NCI-H128 (cell line): ENCODE results near the gene RPL9.
"Not testable (repeated sequence)": the region's sequence is repeated elsewhere in the genome, so short reads cannot be mapped to it uniquely, and the experiment has no call there.

Experiments used
- DNase-seq: peaks from one replicate; lab custom pipeline; 2025; ENCODE audit not compliant: unreplicated experiment; lab: John Stamatoyannopoulos, UW

The RPL9 gene

DNA sequence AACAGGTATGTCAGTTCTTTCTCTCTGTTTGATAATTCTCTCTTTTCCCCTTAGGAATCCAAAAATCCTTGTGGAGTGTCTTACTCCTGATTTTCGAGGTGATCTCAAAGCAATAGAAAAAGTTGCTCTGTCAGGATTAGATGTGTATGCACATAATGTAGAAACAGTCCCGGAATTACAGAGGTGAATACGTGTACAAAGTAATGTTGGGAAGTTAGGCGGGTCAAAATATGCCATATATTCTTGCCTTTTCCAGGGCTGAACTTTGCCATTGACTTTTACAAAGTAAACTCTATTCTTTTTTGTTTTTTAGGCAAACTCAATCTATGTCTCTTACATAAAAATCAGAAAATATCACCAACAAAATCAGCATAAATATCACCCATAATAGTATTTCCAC is 8.7 kb upstream of the RPL9 start:
- DNase-seq, result no peak

DNA sequence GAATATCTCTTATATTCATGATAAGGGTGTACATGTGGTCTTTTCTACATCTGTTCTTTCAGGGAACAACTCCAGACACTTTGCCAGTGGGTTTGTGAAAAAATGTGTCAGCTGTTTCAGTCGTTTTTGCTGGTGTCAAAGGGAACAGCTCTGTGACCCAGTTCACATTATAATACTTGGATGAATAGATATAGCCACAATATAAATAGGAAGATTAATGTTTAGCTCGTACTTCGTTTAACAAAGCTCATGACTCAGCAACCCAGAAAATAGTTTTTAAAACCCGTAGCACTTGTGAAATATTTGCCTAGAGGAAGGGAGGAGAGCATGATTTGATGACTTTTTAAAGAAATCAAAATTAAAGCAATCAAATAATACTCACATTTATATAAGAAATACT is 8.0 kb upstream of the RPL9 start:
- DNase-seq, result no peak

DNA sequence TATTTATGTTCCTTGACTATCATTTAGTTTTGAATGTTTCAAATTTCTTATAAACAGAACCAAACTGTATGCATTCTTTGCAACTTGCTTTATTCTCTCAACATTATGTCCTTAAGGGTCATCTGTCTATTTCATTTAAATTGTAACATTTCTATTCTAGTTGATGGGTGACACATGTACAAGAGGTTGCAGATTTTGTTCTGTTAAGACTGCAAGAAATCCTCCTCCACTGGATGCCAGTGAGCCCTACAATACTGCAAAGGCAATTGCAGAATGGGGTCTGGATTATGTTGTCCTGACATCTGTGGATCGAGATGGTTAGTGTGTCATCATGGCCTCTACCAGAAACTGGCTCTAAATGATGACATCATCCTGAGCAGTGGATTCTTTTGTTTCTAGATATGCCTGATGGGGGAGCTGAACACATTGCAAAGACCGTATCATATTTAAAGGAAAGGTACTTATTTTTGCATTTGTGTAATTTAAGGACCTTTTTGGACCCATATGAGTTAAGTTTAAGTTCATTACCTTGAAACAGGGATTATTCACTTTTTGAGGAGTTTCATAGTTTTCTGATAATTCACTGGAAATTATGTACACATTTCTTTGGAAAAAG is 6.3 kb upstream of the RPL9 start:
- DNase-seq, result no peak

DNA sequence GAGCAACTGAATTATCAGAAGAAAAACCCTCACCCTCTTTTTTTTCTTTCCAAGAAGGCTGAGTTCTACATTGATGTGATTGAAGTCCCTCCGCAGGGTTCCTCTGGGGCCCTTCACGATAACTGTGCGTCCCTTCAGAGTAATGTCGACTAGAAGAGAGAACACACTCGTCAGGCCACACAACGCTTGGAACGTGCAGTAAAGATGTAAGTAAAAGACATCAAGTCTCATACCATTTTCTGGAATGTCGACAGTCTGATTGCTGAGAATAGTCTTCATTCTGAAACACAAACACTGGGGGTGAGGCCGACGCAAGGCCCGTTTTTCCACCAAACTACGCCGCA is 589 bp downstream of the RPL9 start:
- DNase-seq, result not testable (repeated sequence)

DNA sequence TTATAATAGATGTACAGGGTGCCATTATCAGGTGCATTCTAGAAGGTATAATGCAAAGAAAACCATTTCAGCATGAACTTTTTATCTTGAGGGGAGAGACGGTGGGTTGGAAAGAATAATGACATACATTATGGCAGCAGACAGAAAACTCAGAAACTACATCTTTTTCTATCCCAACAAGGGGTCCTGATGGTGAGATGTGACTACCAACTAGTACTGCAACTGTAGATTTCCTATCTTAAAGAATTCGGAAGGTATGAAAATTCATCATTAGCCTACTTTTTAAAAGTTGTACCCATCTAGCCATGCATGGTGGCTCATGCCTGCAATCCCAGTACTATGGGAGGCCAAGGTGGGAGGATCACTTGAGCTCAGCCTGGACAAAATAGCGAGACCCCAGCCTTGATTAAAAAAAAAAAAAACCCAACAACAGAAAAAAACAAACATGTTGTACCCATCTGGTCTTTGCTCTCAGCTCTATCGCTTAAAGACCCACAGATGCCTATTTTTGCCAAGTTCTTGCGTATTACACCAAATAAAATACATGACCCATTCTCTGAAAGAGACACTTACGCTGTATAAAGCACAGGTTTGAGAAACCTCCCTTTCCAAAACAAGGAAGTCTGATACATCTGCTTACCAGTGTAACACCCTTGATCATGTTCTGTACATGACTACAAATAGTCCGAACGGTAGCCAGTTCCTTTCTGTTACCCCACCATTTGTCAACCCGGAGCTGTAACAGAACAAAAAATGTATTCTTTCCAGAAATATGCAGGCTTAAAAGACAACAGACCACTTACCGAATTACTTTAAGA is 1.6 kb downstream of the RPL9 start:
- no peak for DNase-seq

DNA sequence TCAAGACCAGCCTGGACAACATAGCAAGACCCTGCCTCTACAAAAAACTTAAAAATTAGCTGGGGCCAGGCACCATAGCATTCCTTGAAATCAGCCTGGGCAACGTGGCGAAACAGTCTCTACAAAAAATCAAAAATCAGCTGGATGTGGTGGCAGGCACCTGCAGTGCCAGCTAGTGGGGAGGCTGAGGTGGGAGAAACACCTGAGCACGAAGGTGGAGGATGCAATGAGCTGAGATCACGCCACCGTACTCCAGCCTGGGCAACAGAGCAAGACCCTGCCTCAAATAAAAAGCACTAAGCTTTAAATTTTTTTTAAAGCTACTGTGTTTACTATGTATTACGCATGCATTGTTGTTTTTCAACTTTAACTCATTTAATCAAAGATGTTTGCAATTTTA is 3.2 kb downstream of the RPL9 start:
- DNase-seq, result no peak

DNA sequence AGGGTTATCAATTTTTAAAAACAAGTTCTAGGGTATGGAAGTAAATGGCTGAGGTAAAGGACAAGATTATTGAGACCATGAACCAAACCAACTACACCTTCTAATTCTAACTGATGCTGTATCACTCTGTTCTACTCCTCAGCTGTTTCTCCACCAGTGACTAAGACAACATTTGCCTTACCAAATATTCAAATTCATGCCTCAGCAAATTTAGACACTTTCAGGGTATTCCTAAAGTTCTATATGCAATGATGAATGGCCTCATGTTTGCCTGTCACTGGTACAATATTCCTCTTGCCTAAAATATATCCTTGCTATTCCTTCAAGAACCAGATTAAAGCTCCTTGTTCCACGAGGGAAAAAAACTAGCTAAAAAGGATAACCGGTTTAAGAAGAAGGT is 5.0 kb downstream of the RPL9 start:
- no peak for DNase-seq

DNA sequence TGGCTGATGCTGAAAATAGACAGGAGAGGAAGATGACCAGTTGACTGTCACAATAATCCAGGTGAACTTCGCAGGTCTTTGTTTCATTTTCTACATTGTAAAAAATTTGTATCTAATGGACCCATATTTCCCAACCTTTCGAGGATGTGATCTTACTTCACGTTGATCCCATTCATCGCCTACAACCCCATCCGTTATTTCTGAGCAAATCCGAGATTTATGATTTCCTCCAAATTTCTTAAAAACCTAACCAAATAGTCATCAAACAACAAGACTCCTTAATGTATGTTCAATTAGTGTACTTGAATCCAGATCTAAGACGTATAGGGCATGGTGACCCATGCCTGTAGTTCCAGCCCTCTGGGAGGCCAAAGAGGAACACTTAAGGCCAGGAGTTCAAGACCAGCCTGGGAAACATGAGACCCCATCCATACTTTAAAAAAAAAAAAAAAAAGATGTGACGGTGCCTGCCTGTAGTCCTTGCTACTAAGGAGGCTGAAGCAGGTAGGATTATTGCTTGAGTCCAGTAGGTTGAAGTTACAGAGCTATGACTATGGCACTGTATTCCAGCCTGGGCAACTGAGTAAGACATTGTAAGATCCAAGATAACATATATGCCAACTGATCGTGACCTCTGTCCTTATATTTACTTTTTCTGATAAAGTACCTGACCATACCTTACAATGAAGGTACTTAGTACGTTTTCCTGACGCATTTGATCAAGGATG is 5.7 kb downstream of the RPL9 start:
- DNase-seq, result no peak

DNA sequence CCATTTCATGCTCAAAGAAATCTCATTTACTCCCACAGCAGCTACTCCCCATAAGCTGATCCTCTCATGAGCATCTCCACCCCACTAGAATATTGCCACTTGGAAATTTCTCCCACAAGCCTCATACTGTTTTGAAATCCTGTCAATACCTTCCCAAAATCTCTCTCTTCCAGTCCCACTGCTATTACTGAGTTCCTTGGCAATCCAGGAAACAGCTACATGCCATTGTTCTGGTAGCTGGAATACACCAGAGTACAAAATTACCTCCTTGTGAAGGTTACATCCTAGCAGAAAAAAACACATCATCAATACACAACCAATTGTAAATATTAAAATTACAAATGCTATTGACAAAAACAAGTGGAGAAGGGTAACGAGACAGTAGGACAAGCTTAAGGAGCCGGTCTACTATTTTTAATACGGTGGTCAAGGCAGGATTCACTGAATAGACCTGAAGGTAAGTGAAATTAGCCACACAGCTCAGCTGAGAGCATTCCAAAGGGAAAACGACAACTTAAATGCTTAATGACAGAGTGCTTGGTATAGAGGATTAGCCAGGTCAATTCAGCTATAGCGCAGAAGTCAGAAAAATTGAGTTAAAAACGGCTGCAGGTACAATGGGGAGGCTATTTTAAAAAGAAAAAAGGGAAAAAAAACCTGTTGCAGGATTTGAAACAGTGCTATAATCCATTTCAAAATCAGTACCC is 6.4 kb downstream of the RPL9 start:
- DNase-seq, result no peak

DNA sequence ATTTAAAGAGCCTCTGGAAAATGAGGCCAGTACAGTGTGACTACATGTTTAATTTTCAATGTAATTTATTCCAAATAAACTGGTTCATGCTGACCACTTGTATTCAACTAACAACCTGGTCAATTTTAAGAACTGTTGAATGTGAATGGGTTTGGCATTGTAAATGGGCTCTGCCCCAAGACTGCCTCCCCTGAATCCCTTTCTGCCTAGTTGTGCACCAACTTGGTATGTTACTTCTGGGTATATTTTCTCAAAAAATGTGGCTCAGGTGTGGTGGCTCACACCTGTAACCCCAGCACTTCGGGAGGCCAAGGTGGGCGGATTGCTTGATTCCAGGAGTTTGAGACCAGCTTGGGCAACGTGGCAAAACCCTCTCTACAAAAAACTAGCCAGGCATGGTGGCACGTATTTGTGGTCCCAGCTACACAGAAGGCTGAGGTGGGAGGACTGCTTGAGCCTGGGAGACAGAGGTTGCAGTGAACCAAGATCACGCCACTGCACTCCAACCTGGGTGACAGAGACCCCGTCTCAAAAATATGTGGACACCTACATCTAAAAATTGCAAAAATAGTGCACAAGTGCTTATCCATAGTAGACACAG is 7.2 kb downstream of the RPL9 start:
- DNase-seq, result no peak

DNA sequence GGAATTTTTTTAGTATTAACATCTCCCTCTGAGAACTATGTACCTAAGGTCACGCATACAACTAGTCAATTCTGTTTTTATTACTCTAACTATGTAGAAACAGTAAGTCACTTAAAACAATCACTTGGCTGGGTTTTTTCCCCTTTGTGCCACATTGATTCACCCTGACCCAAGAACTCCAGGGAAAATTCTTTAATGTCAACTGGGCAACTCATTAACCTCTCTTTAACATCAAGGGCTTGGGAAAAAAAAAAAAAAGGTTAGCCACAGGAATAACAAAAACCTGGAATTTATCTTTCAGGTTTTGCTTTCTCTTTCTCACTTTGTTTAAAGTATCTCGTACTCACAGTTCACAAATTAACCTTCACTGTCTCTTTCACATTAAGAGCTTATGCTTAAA is 8.1 kb downstream of the RPL9 start:
- no peak for DNase-seq

DNA sequence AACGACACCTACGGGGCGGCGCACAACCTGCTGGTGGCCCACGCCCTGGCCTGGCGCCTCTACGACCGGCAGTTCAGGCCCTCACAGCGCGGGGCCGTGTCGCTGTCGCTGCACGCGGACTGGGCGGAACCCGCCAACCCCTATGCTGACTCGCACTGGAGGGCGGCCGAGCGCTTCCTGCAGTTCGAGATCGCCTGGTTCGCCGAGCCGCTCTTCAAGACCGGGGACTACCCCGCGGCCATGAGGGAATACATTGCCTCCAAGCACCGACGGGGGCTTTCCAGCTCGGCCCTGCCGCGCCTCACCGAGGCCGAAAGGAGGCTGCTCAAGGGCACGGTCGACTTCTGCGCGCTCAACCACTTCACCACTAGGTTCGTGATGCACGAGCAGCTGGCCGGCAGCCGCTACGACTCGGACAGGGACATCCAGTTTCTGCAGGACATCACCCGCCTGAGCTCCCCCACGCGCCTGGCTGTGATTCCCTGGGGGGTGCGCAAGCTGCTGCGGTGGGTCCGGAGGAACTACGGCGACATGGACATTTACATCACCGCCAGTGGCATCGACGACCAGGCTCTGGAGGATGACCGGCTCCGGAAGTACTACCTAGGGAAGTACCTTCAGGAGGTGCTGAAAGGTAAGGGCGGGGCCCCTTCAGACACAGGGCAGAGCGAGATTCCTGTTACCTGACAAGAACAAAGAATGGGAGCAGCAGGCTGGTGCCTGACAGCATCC is 11.7 kb downstream of the RPL9 start:
- DNase-seq, result no peak

DNA sequence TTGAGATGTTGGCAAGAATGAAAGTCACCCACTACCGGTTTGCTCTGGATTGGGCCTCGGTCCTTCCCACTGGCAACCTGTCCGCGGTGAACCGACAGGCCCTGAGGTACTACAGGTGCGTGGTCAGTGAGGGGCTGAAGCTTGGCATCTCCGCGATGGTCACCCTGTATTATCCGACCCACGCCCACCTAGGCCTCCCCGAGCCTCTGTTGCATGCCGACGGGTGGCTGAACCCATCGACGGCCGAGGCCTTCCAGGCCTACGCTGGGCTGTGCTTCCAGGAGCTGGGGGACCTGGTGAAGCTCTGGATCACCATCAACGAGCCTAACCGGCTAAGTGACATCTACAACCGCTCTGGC is 12.3 kb downstream of the RPL9 start:
- no peak for DNase-seq

DNA sequence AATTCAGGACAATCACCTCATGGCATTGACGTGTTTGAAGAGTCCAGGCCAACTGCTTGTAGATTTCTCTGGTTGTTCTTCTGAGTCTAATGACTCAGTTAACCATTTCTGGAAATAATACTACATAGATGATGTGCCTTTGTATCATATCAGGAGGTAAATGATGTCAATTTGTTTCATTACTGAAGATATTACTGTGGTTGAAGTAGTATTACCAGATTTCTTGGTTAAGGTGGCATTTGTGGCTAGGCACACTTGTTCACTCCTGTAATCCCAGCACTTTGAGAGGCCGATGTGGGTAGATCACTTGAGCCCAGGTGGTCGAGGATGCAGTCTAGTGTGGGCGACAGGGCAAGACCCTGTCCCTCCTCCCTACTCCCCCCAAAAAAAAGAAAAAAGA is 15.7 kb downstream of the RPL9 start:
- DNase-seq, result no peak

DNA sequence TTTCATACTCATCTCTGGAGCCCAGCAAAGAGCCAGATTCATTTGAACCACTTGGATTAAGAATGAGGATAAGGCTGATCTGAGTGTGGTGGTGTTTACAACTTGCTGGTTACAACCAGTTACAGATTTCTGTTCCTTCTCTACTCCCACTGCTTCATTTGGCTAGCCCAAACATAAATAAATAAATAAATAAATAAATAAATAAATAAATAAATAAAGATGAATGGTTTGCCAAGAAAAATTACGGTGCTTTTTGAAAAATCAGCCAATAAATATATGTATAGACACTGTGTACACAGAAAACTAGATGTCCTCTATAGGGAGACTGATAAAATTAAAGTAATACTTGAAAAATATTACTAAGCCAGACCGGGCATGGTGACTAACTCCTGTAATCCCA is 17.1 kb downstream of the RPL9 start:
- DNase-seq, result no peak

DNA sequence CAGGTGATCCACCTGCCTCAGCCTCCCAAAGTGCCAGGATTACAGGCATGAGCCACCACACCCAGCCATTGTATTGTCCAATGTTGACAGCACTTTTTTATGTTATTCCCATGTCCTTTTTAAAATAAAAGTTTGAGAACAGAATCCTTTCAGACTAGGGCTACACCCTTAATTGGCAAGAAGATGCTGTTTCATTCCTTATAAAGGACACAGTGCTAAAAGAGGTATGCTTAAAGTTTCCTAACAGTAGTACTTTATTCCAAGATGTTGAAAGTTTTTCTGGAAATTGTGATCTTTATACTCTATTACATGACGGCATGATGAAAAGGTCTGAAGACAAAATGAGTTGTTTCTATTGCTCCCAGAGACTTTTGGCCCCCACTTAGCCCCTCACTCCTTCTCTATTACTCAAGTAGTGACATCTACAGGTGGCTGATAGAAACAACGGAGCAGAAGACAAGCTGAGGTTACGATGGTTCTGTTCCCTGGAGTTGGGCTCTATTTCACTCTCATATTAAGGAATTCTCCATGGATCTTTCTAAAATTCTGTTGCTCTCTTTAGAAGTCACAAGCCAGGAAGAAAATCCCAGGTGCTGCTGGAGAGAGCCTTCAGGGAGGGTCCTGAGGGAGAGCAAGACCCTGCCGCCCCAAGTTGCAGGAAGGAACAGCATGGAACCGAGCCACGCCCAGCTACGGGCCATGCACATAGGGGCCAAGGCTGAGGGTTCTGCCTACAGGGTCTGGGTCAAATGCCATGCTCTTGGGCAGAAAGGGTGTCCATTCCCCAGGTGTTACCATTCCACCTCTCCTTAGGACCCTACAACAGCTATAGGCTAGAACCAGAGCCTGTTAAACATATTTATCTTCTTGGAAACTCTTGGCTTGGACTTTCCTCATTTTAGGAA is 22.8 kb downstream of the RPL9 start:
- DNase-seq, result no peak

DNA sequence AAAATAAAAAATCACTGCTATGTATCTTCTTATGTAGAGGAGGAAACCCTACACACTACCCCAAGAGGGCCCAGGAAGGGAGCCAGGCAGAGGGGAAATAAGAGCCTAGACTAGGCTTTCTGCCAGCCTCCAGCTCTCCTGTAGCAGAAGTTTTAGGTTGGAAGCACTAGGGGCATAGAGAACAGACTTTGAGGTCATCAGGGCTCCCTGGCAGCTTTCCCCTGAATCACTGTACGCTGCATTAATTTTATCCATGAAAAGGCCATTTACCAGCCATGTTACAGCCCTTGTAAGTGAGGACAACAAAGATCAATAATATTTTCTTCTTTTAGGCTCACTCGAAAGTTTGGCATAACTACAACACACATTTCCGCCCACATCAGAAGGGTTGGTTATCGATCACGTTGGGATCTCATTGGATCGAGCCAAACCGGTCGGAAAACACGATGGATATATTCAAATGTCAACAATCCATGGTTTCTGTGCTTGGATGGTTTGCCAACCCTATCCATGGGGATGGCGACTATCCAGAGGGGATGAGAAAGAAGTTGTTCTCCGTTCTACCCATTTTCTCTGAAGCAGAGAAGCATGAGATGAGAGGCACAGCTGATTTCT is 24.7 kb downstream of the RPL9 start:
- DNase-seq, result no peak

DNA sequence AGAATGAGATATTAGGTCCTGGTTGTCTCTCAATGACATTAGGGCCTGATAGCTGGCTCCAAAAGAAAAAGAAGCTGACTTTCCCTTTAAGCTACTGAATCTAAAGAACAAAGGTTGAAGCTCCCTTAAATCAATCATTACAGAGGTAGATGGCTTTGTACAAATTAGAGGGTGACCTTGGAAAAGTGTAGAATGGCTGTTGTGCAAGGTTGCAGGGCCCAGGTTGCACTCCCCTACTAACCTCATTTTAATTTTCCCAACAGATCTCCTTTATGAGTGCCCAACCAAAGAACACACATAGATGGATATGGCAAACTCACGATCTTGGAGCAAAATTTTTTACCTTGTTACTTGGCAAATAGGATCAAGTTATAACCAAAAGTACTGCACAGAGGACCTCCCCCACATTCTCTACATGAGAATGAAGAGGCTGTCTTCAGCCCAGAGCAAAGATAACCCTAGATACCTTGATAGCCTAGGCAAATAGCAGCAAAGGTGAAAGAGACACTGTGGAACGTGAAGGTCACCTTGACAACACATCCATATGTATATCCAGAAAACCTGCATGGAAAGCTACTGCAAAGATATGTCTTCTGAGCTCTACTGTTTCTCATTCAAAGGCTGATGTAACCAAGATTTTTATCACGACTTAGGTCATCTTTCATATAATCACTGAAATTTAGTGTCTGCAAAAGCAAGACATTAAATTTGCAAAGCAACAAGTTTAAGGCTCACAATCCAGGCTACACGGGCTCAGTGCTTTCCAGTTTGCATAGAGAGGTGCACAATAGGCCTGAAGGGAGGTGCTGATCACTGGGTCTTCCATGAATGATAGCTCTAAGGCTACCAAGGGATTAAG is 29.0 kb downstream of the RPL9 start:
- no peak for DNase-seq
